ENCODE results near the gene TVP23A. TPM values are rescaled to one million over a fixed set of nuclear protein-coding genes. Genes with fewer than 3 reads are reported as not detected.
"Not testable (repeated sequence)": the region's sequence is repeated elsewhere in the genome, so short reads cannot be mapped to it uniquely, and the experiment has no call there.

TVP23A gene
- total and polyA plus RNA-seq, 10 of the 15 experiments (the other 5 are each of a cell fraction or from before 2014, with no cell fraction given) = 1.1 to 6.4 (median 2.2) TPM

DNA sequence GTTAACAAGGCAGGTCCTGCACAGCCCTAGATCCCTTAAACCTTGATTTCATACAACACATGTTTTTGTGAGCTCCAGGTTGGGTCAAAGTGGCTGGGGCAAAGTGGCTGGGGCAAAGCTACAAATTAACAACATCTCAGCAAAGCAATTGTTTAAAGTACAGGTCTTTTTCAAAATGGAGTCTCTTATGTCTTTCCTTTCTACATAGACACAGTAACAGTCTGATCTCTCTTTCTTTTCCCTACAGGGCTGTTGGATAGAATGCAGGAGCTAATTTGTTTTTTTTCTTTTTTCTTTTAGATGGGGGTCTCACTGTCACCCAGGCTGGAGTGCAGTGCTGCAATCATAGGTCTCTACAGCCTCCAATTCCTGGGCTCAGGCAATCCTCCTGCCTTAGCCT is 11.6 kb upstream of the TVP23A start (continued):
- peak; percentile 94 for TF ChIP-seq ZNF592 (IDR thresholded peaks at IDR 0.05)

GRCh38 chr16:10829390-10830098 is 10.9 kb upstream of the TVP23A start:
- H4K20me1 ChIP-seq (ENCODE audit: control insufficient read depth, insufficient read depth); ATAC-seq; H3K9ac ChIP-seq (ENCODE audit: control insufficient read depth, insufficient read depth, low read length); H3K4me3 ChIP-seq; H3K79me2 ChIP-seq (ENCODE audit: control insufficient read depth, insufficient read depth, low read length); H3K36me3 ChIP-seq (ENCODE audit: control insufficient read depth in 2 of 2, insufficient read depth in 2 of 2, low read length in 1 of 2); FAIRE-seq; H3K9me3 ChIP-seq (replicated peaks; ENCODE audit: control insufficient read depth, insufficient read depth, low read length); in situ Hi-C loops (cut with MboI); H3K27ac ChIP-seq (ENCODE audit: control insufficient read depth, insufficient read depth); H3K4me2 ChIP-seq (ENCODE audit: control insufficient read depth, insufficient read depth); BruUV-seq (replicated peaks); DNase-seq (ENCODE audit: low read depth, low spot score); H2AFZ ChIP-seq (ENCODE audit: control insufficient read depth, low read depth, low read length); H3K27me3 ChIP-seq (replicated peaks in 1 of 2; ENCODE audit: control insufficient read depth in 2 of 2, insufficient read depth in 2 of 2, low read length in 1 of 2): not testable (repeated sequence)
- ChIA-PET SMC1A (ENCODE audit: uncharacterized antibody, unreplicated experiment) (interaction anchor here (1.1 to 2.0 kb wide), 3 partner anchors 8 to 93 kb away, joined by 3 to 6 read pairs (median 4); no protein-coding TSS in a partner anchor), POLR2A (interaction anchor here (1.0 to 2.1 kb wide), 3 partner anchors 9 to 35 kb away, joined by 3 to 13 read pairs (median 6); no protein-coding TSS in a partner anchor), RAD21 (ENCODE audit: unreplicated experiment) (interaction anchor here (1.3 to 1.9 kb wide), 2 partner anchors 9 to 47 kb away, joined by 3 to 5 read pairs; partner anchors contain the start of gene CIITA), CTCF (interaction anchor here (1.5 kb wide), 1 partner anchor 8 kb away, joined by 4 read pairs; no protein-coding TSS in a partner anchor)
- intact Hi-C loops (cut with micrococcal nuclease; ENCODE audit: unreplicated experiment) = loop anchor here (10.0 kb wide), 1 partner anchor 85 kb away; no protein-coding TSS in a partner anchor
- H3K4me1 ChIP-seq (ENCODE audit: control insufficient read depth, insufficient read depth, low read length) = peaks cover 40% of the 10 kb centered on the region
- 66% methylated on average over 18 of the region's 18 CpGs for WGBS (ENCODE audit: insufficient coverage, insufficient replicate concordance, low lambda C conversion rate, missing lambda C conversion rate)
